Activated CD8-positive, alpha-beta memory T cell treated with anti-CD3 and anti-CD28 coated beads for 48 hours (primary cell): Measurements from ENCODE around the gene ERFE.
A peak's percentile ranks its signal among the peaks of the same experiment; 100 is the strongest.
"Not testable (repeated sequence)": the region's sequence is repeated elsewhere in the genome, so short reads cannot be mapped to it uniquely, and the experiment has no call there.

Experiments
- DNase-seq, 3 experiments: peaks; one replicate each; pipeline ENCODE4 v3.0.0-alpha.2; 2020; ENCODE audit warnings: low read depth in 2 of 3, low spot score in 2 of 3

Gene ERFE, protein sequence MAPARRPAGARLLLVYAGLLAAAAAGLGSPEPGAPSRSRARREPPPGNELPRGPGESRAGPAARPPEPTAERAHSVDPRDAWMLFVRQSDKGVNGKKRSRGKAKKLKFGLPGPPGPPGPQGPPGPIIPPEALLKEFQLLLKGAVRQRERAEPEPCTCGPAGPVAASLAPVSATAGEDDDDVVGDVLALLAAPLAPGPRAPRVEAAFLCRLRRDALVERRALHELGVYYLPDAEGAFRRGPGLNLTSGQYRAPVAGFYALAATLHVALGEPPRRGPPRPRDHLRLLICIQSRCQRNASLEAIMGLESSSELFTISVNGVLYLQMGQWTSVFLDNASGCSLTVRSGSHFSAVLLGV

GRCh38 chr2:238158509-238159070 is at the start of gene ERFE:
Gene ERFE (plus strand): TSS chr2:238158970. CDS start chr2:238159008, 38 bp downstream.
- peak in 2 of 3 experiments; percentile 27 to 42 for DNase-seq

GRCh38 chr2:238113611-238114010 is 45.2 kb upstream of the ERFE start:
- DNase-seq: no peak

- no peak for DNase-seq
Observed at GRCh38 chr2:238114331-238114841, 44.4 kb upstream of the ERFE start.

- no peak for DNase-seq
Observed at GRCh38 chr2:238114851-238115660, 43.7 kb upstream of the ERFE start.

GRCh38 chr2:238115709-238116108 is 43.1 kb upstream of the ERFE start:
- DNase-seq: not testable (repeated sequence)

DNA sequence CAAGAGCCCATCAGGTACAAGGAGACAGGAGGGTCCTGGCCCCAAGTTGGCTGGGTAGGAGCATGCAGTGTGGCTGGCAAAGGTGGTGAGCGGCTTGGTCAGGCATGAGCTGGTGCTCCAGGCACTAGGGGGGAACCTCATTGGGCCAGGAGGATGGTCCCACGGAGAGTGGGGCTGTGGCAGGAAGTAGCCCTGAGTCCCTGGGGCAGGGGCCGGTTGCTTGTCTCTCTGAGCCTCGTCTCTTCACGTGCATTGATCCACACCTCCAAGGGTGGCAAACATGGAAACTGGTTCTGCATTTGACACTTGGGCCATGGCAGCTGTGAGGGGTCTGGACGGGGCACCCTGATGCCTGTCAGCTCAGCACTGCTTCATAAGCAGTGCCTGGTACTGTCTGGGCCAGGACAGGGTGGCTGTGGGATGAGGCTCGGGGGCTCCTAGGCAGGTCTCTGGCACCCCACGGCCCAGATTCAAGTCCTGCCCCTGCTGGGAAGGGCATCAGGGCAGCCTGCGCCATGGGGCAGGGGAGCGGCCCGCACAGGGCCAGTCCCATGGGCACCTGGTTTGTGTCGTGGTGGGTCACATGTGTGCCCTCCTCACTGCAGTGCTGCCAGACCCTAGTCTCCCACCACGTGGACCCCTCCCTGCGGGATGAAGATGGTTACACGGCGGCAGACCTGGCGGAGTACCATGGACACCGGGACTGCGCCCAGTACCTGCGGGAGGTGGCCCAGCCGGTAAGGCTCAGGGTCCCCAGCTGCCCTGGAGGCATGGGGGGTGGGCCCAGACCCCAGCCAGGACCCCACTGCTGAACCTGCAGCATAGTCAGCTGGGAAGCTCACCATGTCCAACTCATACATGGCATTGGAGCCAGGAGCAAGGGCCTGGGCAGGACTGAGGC is 42.2 kb upstream of the ERFE start:
- DNase-seq: no peak

DNA sequence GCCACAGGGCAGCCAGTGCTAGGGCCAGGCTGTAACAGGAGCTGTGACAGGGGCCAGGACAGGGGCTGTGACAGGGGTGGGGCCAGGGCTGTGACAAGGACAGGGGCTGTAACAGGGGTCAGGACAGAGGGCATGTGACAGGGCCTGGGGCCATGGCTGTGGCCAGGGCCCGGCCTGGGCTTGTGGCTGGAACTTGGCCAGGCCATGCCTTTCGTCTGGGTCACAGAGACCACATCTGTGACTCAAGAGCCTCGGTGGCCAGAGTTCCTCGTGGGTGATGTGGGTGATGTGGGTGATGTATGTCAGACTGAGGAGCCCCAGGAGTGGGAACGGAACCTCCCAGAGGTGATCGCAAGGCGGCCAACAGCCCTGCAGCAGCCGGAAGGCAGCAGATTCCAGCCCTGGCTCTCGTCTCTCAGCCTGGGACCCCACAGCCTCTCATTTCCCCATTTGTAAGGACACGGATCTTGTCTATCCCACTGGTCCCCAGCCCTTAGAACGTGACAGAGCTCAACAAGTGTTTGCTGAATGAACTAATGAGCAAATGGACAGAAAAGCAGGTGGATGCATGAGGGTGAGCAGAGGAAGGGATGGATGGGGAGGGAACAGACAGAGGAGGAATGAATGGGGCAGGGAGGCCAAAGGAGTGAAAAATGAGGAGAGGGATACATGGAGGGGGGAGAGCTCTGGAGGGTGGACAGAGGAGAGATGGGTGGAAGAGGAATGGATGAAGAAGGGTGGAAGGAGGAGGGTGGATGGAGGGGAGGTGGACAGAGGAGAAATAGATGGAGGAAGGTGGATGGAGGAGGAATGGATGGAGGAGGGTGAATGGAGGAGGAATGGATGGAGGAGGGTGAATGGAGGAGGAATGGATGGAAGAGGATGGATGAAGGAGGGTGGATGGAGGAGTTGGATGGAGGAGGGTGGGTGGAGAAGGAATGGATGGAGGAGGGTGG is 41.3 kb upstream of the ERFE start:
- no peak for DNase-seq

GRCh38 chr2:238119756-238120462 is 38.9 kb upstream of the ERFE start:
- no peak for DNase-seq

- no peak for DNase-seq
Observed at GRCh38 chr2:238120463-238121298, 38.1 kb upstream of the ERFE start.

- no peak for DNase-seq
Observed at GRCh38 chr2:238121511-238122286, 37.1 kb upstream of the ERFE start.

GRCh38 chr2:238122287-238123217 is 36.2 kb upstream of the ERFE start:
- DNase-seq: no peak

DNA sequence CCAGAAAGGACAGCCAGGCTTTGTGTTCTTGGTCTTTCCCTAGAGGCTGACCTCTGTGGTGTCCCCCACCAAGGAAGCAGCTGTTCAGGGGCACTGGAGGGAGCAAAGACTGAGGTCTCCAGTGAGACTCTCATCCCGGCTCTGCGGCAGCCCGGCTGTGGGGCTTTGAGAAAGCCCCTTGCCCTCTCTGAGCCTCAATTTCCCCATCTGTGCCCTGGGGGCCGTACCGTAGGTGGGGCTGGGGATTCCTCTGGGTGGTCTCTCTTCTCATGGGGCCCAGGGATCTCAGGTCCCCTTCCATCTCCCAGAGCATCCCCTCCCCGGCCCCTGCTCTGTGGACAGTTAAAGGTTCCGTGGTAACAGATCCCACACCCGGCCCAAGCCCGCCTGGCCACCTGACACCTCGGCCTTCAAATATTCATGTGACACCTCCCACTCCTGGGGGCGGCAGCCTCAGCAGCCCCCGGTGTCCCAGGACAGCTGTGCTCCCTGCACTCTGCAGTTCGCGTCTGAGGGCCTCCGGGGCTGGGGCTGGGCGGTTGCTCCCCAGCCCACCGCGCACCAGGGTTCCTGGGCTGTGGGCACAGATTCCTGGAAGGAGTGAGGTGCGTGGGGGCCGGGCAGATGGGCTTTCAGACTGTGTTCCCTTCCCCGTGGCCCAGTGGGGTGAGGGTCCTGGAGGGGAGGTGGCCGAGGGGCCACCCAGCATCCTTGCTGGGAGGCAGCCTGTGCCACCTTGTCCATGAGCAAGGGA is 35.4 kb upstream of the ERFE start:
- no peak for DNase-seq

- DNase-seq: no peak
Observed at GRCh38 chr2:238123991-238124470, 34.7 kb upstream of the ERFE start.

- no peak for DNase-seq
Observed at GRCh38 chr2:238124488-238125126, 34.2 kb upstream of the ERFE start.
